SIG-M5 treated with dmso at 0.1 percent for 504 hours (cell line): ENCODE measurements around the gene PTPN4.
A peak's percentile ranks its signal among the peaks of the same experiment; 100 is the strongest.
"Not testable (repeated sequence)": the region's sequence is repeated elsewhere in the genome, so short reads cannot be mapped to it uniquely, and the experiment has no call there.

ENCODE experiments used
- DNase-seq: peaks from one replicate; lab custom pipeline; 2025; ENCODE audit not compliant: unreplicated experiment; lab: John Stamatoyannopoulos, UW

PTPN4 gene

DNA sequence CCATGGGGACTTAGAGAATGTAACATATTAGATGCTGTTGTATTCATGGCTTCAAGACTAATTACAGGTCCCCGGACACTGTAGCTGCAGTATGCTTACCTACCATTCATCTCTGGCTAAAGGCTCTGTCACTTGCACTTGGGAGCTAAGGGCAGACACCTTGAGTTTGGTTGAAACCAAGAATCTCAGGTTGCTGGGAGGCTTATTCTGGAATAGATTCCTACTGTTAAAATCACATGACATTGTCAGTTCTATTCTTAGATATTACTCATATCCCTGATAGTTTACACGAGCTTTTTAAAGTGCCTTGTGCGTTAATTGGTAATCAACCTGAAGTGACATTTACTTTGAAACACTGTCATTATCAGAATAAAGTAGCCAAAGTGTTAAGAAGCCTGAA lies 180.2 kb downstream of the PTPN4 start:
- DNase-seq = no peak

DNA sequence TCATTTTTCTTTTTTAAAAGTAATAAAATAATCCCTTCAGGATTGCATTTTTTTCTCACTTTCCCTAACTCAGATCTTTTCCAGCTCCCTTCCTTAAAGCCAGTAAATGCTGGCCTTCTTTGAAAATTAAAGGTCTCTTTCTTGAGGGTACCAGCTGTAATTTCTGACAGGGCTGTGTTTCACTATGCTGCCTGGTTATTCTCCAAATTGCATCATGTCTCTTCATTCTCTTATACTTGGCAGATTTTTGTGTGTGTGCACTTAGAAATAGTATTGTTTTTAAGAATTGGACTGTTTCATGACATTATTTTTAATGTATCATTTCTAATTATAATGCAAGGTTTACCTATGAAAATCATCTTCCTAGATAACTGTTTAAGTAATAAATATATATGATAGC lies 181.1 kb downstream of the PTPN4 start:
- no peak for DNase-seq

DNA sequence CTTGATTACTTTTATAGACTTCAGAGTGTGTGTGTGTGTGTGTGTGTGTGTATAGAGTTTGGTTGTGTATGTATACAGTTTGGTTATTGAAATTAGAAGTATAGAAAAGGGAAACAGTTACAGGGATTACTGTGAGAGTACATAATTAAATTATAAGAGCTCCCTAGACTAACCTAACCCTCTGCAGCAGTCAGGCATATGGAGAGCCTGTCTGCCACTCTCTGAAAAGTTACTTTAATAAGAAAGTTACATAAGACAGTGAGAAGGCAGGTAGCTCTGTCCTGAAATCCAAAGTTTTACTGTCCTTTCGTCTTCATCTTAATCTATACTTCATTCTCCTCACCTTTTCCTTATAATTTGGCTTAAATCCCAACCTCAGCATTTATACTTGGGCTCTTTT lies 181.7 kb downstream of the PTPN4 start:
- DNase-seq = no peak

GRCh38 chr2:119941981-119942513 lies 182.3 kb downstream of the PTPN4 start:
- DNase-seq = no peak

- DNase-seq = no peak
These were observed 183.3 kb downstream of the PTPN4 start for GRCh38 chr2:119943058-119943457.

- DNase-seq = no peak
These were observed 187.8 kb downstream of the PTPN4 start for GRCh38 chr2:119947535-119947934.

GRCh38 chr2:119950966-119951365 lies 191.2 kb downstream of the PTPN4 start:
- no peak for DNase-seq

DNA sequence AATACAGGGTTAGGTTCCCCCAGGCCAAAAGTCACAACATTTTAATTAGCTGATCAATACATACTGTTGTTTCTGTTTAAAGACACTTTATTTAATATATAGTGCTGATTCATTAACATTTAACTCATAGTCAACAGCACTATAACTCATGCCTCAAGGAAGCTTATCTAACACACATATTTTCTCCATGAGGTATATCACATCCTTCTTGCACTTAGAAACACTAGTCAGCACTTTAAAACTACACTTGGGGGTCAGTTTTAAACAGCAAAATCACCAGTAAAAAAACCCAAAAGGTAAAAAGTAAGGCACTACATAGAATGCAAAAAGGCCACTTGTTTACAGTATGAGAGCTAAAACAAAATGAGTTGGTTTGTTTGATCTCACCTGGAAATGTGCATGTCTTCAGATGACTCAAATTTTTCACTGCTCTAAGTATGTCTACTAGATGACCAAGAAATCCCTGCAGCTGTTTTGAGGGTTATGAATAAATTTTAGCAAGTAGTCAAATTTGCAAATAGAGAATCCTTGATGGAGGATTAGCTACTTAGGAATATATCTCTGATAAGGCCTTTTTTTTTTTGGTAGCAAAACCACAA lies 199.0 kb downstream of the PTPN4 start:
- no peak for DNase-seq

GRCh38 chr2:119960821-119961220 lies 201.1 kb downstream of the PTPN4 start:
- no peak for DNase-seq

DNA sequence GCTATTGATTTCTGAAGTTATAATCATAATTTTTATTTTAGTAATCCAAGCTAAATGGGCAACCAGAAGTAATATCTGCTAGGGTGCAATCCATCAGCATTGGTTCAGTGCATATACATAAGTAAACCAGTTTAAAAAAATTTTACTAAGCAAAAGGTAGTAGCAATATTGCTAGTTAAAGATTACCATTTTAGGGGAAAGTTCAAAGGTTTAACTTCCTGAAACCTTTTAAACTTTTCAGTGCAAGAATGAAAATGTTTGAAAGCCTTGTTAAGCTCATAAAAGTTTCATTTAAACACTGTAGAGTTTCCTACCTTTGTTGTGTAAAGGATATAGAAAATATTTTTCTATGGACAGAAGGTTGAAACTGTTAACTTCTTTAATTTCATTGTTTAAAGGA lies 222.2 kb downstream of the PTPN4 start:
- DNase-seq = no peak

GRCh38 chr2:119982506-119982905 lies 222.8 kb downstream of the PTPN4 start:
- DNase-seq = no peak

DNA sequence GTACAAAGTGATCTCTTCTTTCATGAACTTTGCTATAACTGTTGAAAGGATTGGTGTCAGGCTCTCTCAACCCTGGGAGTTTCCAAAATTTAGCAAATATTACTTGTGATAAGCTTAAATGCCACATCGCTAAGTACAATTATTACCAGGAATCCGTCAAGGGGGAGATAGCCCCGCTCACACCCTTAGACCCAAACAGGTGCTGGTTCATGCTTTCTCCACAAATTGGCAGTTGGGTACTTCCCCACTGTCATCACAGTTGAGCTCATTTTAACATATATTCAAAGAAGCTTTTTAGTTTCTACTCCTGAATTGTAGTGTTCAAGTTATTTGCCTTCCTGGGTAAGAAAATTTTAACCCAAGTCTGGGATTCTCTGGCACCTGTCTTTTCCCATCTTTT lies 223.4 kb downstream of the PTPN4 start:
- no peak for DNase-seq

DNA sequence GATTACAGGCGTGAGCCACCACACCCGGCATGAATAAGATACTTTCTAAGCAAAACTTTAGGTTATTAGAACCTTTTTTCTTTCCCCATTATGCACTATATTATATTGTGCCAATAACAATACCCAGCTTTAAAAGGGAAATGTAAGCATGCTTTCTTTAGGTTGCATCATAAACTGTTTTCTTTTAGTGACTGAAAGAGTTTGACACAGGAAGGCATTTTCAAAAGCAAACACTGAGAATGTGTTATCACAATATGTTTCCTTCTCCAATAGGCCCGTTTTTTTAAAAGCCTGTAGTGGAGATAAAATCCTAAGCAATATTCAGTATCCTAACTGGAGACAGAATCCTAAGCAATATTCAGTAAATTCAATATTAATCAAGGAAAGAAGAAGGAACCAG lies 236.4 kb downstream of the PTPN4 start:
- no peak for DNase-seq

- not testable (repeated sequence) for DNase-seq
These were observed 237.5 kb downstream of the PTPN4 start for GRCh38 chr2:119996896-119997891.

GRCh38 chr2:120001471-120001870 lies 241.7 kb downstream of the PTPN4 start:
- no peak for DNase-seq

DNA sequence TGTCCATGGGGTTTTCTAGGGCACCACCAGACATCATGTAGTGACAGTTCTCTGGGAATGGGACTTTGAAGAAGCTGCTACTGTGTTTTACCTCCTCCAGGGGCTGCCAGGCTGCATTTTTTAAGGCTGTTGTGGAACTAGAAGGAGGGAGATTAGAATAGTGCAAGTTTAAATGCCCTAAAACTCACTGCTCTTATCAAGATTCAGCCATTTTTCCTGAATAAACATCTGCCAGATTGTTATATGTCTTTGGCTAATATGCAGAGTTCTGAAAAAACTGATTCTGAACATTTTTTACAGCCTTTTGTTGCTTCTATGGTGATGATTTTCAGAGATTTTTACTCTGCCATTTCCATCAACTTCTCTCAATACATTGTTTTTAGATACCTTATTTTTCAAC lies 244.5 kb downstream of the PTPN4 start:
- DNase-seq = no peak

GRCh38 chr2:120005834-120006521 lies 246.3 kb downstream of the PTPN4 start:
- DNase-seq = peak; percentile 72

GRCh38 chr2:120007851-120008250 lies 248.1 kb downstream of the PTPN4 start:
- no peak for DNase-seq

GRCh38 chr2:120012363-120012762 lies 252.6 kb downstream of the PTPN4 start:
- no peak for DNase-seq

- peak; percentile 88 for DNase-seq
These were observed 253.3 kb downstream of the PTPN4 start, which contains the start of gene EPB41L5 for GRCh38 chr2:120012771-120013596. TSS of gene EPB41L5 (plus strand) at chr2:120013077. CDS start at chr2:120019085, 6,008 bp downstream.
